ENCODE data around the gene CD180.

The CD180 gene

DNA sequence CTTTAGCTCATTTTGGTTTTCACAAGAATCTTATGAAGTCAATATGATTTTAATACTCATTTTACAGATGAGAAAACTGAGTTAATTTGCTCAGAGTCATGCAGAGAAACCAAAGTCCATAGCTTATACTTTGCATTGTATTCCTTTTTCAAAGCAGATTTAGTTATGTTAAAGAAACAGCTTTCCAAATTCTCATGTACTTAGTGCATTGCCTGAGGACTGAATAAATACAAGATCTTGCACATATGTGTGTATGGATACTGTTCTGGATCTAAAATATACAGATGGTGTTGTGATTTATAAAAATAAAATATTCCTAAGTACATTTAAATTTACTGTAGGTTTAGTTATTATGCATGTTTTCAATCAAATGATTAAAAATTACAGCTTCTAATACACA is 43.5 kb upstream of the CD180 start:
- Histone ChIP-seq H3K4me2 (ENCODE audit: low read length, poor library complexity, severe bottlenecking) (no peak overlapping the region), H3K36me3 (ENCODE audit: control insufficient read depth in 1 of 2, insufficient read depth in 2 of 2, low read depth in 1 of 2, low read length in 2 of 2) (no peaks in the 10 kb centered on the region)

DNA sequence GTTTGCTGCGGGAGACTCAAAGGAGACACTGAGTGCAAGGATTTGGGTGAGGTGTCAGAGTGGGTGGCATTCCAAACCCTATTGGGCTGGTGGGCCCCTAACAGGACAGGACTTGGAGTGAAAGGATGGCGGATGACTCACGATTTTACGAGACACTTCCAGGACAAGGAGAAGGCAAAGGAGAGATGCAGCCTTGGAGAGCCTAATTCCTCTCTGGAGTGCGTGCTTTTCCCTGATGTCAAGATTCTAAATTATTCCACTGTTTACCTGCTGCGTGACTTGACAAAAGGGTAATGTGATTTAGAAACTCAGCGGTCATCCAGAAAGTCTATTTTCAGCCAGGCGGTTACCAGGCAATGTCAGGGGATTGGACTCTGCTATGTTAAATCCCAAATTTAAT is 41.6 kb upstream of the CD180 start:
- no peak overlapping the region for H2AFZ ChIP-seq (ENCODE audit: low read depth, low read length)
- DNase-seq: peak; percentile 69
- no peak overlapping the region for H3K4me2 ChIP-seq (ENCODE audit: low read length, poor library complexity, severe bottlenecking)
- H3K36me3 ChIP-seq (ENCODE audit: control insufficient read depth in 1 of 2, insufficient read depth in 2 of 2, low read depth in 1 of 2, low read length in 2 of 2): no peaks in the 10 kb centered on the region
- 56% methylated on average over 8 of the region's 8 CpGs for WGBS
- no peak overlapping the region for H3K23ac ChIP-seq (ENCODE audit: low read length in 2 of 2)
- H3K14ac ChIP-seq (ENCODE audit: low read length in 2 of 2): no peak overlapping the region
- H3K18ac ChIP-seq (ENCODE audit: low read depth in 1 of 2, low read length in 2 of 2): peak overlapping the region in 1 of 2 experiments; percentile 54
- H3K27ac ChIP-seq (ENCODE audit: low read length, poor library complexity, severe bottlenecking): no peak overlapping the region
- H2AK5ac ChIP-seq (ENCODE audit: low read length, severe bottlenecking): no peak overlapping the region
- no peak overlapping the region for H2BK15ac ChIP-seq (ENCODE audit: low read depth, poor library complexity, severe bottlenecking)
- H2BK5ac ChIP-seq (ENCODE audit: low read depth, low read length, poor library complexity, severe bottlenecking): no peak overlapping the region
- no peak overlapping the region for H3K4me3 ChIP-seq (ENCODE audit: insufficient read depth in 1 of 2, low read depth in 1 of 2, low read length in 2 of 2)
- H4K91ac ChIP-seq (ENCODE audit: low read length): no peak overlapping the region
- peak overlapping the region in 1 of 2 experiments; percentile 0 for H3K4ac ChIP-seq (ENCODE audit: low read depth in 1 of 2, low read length in 2 of 2)
- no peak overlapping the region for H3K9ac ChIP-seq (ENCODE audit: low read length)
- no peaks in the 10 kb centered on the region for H3K9me3 ChIP-seq (ENCODE audit: control insufficient read depth, low read length)
- peaks cover 2% of the 10 kb centered on the region for H3K4me1 ChIP-seq (ENCODE audit: control insufficient read depth, insufficient read depth, low read depth, low read length)
- peak overlapping the region; percentile 7 for H4K8ac ChIP-seq (ENCODE audit: low read length)
- H2BK120ac ChIP-seq (ENCODE audit: low read depth, low read length): peak overlapping the region; percentile 11
- no peak overlapping the region for H2BK12ac ChIP-seq (ENCODE audit: low read length in 2 of 2)
- H3K79me1 ChIP-seq (replicated peaks; ENCODE audit: low read length, poor library complexity, severe bottlenecking): no peaks in the 10 kb centered on the region
- H3K27me3 ChIP-seq (ENCODE audit: control insufficient read depth in 1 of 2, insufficient read depth in 1 of 2, low read length in 2 of 2): no peaks in the 10 kb centered on the region

More for the DNA sequence above, 43.5 kb upstream of the CD180 start:
- H2AK5ac ChIP-seq (ENCODE audit: low read length, severe bottlenecking): no peak overlapping the region
- no peaks in the 10 kb centered on the region for H3K79me1 ChIP-seq (replicated peaks; ENCODE audit: low read length, poor library complexity, severe bottlenecking)
- H3K27ac ChIP-seq (ENCODE audit: low read length, poor library complexity, severe bottlenecking): no peak overlapping the region
- no peak overlapping the region for H2AFZ ChIP-seq (ENCODE audit: low read depth, low read length)
- H2BK12ac ChIP-seq (ENCODE audit: low read length in 2 of 2): no peak overlapping the region
- H3K9ac ChIP-seq (ENCODE audit: low read length): no peak overlapping the region
- H3K9me3 ChIP-seq (ENCODE audit: control insufficient read depth, low read length): no peaks in the 10 kb centered on the region
- no peak overlapping the region for H4K8ac ChIP-seq (ENCODE audit: low read length)
- no peaks in the 10 kb centered on the region for H3K27me3 ChIP-seq (ENCODE audit: control insufficient read depth in 1 of 2, insufficient read depth in 1 of 2, low read length in 2 of 2)
- H3K4me1 ChIP-seq (ENCODE audit: control insufficient read depth, insufficient read depth, low read depth, low read length): no peaks in the 10 kb centered on the region
- no peak overlapping the region for H2BK15ac ChIP-seq (ENCODE audit: low read depth, poor library complexity, severe bottlenecking)
- no peak overlapping the region for H3K4ac ChIP-seq (ENCODE audit: low read depth in 1 of 2, low read length in 2 of 2)
- H3K23ac ChIP-seq (ENCODE audit: low read length in 2 of 2): no peak overlapping the region
- no peak overlapping the region for H2BK120ac ChIP-seq (ENCODE audit: low read depth, low read length)
- no peak overlapping the region for H3K18ac ChIP-seq (ENCODE audit: low read depth in 1 of 2, low read length in 2 of 2)
- no peak for DNase-seq
- H3K4me3 ChIP-seq (ENCODE audit: insufficient read depth in 1 of 2, low read depth in 1 of 2, low read length in 2 of 2): no peak overlapping the region
- H4K91ac ChIP-seq (ENCODE audit: low read length): no peak overlapping the region
- H3K14ac ChIP-seq (ENCODE audit: low read length in 2 of 2): no peak overlapping the region
- H2BK5ac ChIP-seq (ENCODE audit: low read depth, low read length, poor library complexity, severe bottlenecking): no peak overlapping the region

GRCh38 chr5:67235399-67236110 is 39.0 kb upstream of the CD180 start:
- H3K4me3 ChIP-seq (ENCODE audit: insufficient read depth in 1 of 2, low read depth in 1 of 2, low read length in 2 of 2): no peak overlapping the region
- no peak overlapping the region for H2AK5ac ChIP-seq (ENCODE audit: low read length, severe bottlenecking)

DNA sequence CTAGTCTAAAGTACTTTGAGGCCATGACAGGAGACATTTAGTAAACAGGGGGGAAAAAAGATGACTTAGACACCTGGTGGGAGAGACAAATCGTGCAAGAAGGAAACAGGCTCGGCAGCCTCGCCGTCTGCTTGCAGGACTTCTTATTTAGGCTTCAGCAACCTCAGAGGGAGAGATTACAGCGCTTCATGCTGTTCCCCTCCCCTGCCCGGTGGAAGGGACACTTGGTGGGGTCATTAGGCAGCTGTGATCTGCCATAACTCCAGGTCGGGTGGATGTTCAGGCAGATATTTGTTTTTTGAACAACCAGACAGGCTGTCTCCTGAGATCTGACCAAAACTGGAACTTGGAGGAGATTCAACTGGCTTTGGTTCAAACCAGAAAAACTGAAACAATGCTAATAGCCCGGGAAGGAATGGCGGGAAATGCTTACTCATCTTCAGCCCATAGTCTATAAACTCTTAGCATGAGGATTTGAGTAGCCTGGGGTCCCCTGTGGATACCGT is 38.1 kb upstream of the CD180 start:
- Histone ChIP-seq H3K14ac (ENCODE audit: low read length in 2 of 2) (no peak overlapping the region), H3K27me3 (ENCODE audit: control insufficient read depth in 1 of 2, insufficient read depth in 1 of 2, low read length in 2 of 2) (no peaks in the 10 kb centered on the region), H4K8ac (ENCODE audit: low read length) (peak overlapping the region; percentile 56), H3K36me3 (ENCODE audit: control insufficient read depth in 1 of 2, insufficient read depth in 2 of 2, low read depth in 1 of 2, low read length in 2 of 2) (no peaks in the 10 kb centered on the region), H3K9ac (ENCODE audit: low read length) (peak overlapping the region; percentile 48), H2BK12ac (ENCODE audit: low read length in 2 of 2) (peak overlapping the region; percentile 37 to 57), H3K4me2 (ENCODE audit: low read length, poor library complexity, severe bottlenecking) (no peak overlapping the region), H2BK120ac (ENCODE audit: low read depth, low read length) (no peak overlapping the region), H3K79me1 (replicated peaks; ENCODE audit: low read length, poor library complexity, severe bottlenecking) (no peaks in the 10 kb centered on the region), H3K4me3 (ENCODE audit: insufficient read depth in 1 of 2, low read depth in 1 of 2, low read length in 2 of 2) (peak overlapping the region in 1 of 2 experiments; percentile 20), H2AK5ac (ENCODE audit: low read length, severe bottlenecking) (no peak overlapping the region), H3K23ac (ENCODE audit: low read length in 2 of 2) (no peak overlapping the region), H3K4me1 (ENCODE audit: control insufficient read depth, insufficient read depth, low read depth, low read length) (peaks cover 2% of the 10 kb centered on the region), H3K4ac (ENCODE audit: low read depth in 1 of 2, low read length in 2 of 2) (peak overlapping the region in 1 of 2 experiments; percentile 24), H4K91ac (ENCODE audit: low read length) (no peak overlapping the region), H2AFZ (ENCODE audit: low read depth, low read length) (peak overlapping the region; percentile 76), H2BK15ac (ENCODE audit: low read depth, poor library complexity, severe bottlenecking) (no peak overlapping the region), H3K27ac (ENCODE audit: low read length, poor library complexity, severe bottlenecking) (no peak overlapping the region), H3K9me3 (ENCODE audit: control insufficient read depth, low read length) (no peaks in the 10 kb centered on the region), H2BK5ac (ENCODE audit: low read depth, low read length, poor library complexity, severe bottlenecking) (no peak overlapping the region), H3K18ac (ENCODE audit: low read depth in 1 of 2, low read length in 2 of 2) (peak overlapping the region; percentile 37 to 74)
- 61% methylated on average over 7 of the region's 10 CpGs for WGBS
- DNase-seq: peak; percentile 74

More at GRCh38 chr5:67235399-67236110, 39.0 kb upstream of the CD180 start:
- no peaks in the 10 kb centered on the region for H3K79me1 ChIP-seq (replicated peaks; ENCODE audit: low read length, poor library complexity, severe bottlenecking)
- H2BK15ac ChIP-seq (ENCODE audit: low read depth, poor library complexity, severe bottlenecking): no peak overlapping the region
- DNase-seq: peak; percentile 21
- 62% methylated on average over 12 of the region's 12 CpGs for WGBS
- H3K14ac ChIP-seq (ENCODE audit: low read length in 2 of 2): no peak overlapping the region
- peak overlapping the region; percentile 54 for H2BK120ac ChIP-seq (ENCODE audit: low read depth, low read length)
- H3K9ac ChIP-seq (ENCODE audit: low read length): no peak overlapping the region
- no peaks in the 10 kb centered on the region for H3K9me3 ChIP-seq (ENCODE audit: control insufficient read depth, low read length)
- H3K4me1 ChIP-seq (ENCODE audit: control insufficient read depth, insufficient read depth, low read depth, low read length): peaks cover 2% of the 10 kb centered on the region
- H2AFZ ChIP-seq (ENCODE audit: low read depth, low read length): no peak overlapping the region
- H4K91ac ChIP-seq (ENCODE audit: low read length): peak overlapping the region; percentile 25
- peak overlapping the region; percentile 5 to 73 for H3K18ac ChIP-seq (ENCODE audit: low read depth in 1 of 2, low read length in 2 of 2)
- H3K27ac ChIP-seq (ENCODE audit: low read length, poor library complexity, severe bottlenecking): no peak overlapping the region
- H4K8ac ChIP-seq (ENCODE audit: low read length): peak overlapping the region; percentile 27
- no peak overlapping the region for H2BK5ac ChIP-seq (ENCODE audit: low read depth, low read length, poor library complexity, severe bottlenecking)
- no peak overlapping the region for H3K23ac ChIP-seq (ENCODE audit: low read length in 2 of 2)
- no peaks in the 10 kb centered on the region for H3K27me3 ChIP-seq (ENCODE audit: control insufficient read depth in 1 of 2, insufficient read depth in 1 of 2, low read length in 2 of 2)
- peak overlapping the region; percentile 42 to 71 for H2BK12ac ChIP-seq (ENCODE audit: low read length in 2 of 2)
- H3K36me3 ChIP-seq (ENCODE audit: control insufficient read depth in 1 of 2, insufficient read depth in 2 of 2, low read depth in 1 of 2, low read length in 2 of 2): no peaks in the 10 kb centered on the region
- H3K4ac ChIP-seq (ENCODE audit: low read depth in 1 of 2, low read length in 2 of 2): peak overlapping the region in 1 of 2 experiments; percentile 60
- no peak overlapping the region for H3K4me2 ChIP-seq (ENCODE audit: low read length, poor library complexity, severe bottlenecking)
